ENCODE data around the gene SP140. TPM values are rescaled to one million over a fixed set of nuclear protein-coding genes. Genes with fewer than 3 reads are reported as not detected.

SP140 gene
- total and polyA plus RNA-seq, 2 of the 13 experiments (the other 11 are each of a cell fraction or from before 2014, with no cell fraction given) = 0.57 to 0.80 TPM

- Histone ChIP-seq H3K27ac (ENCODE audit: extremely low read length, insufficient read depth, low read length) (no peak overlapping the region), H3K4me1 (ENCODE audit: insufficient read depth, low read length) (0 out of 2 replicates have a peak, but pooled peaks cover 11% of the 10 kb centered on the region), H4K20me1 (ENCODE audit: insufficient read depth, low read length) (no peaks in the 10 kb centered on the region), H3K79me2 (ENCODE audit: insufficient read depth, low read length) (no peaks in the 10 kb centered on the region), H3K27me3 (ENCODE audit: control insufficient read depth in 1 of 2, insufficient read depth in 2 of 2, low read length in 2 of 2) (peaks cover 0 to 8% of the 10 kb centered on the region in 2 experiments; a peak in 4 of 5 replicates), H3K4me3 (replicated peaks in 1 of 3; ENCODE audit: insufficient read depth in 1 of 3, low read depth in 2 of 3, low read length in 3 of 3) (no peak overlapping the region), H3K9me3 (ENCODE audit: low read length) (peaks cover 10% of the 10 kb centered on the region; the same call in 1 of the 2 replicates), H3K36me3 (replicated peaks in 1 of 2; ENCODE audit: control insufficient read depth in 1 of 2, insufficient read depth in 2 of 2, low read length in 2 of 2) (no peaks in the 10 kb centered on the region), H3K4me2 (ENCODE audit: low read depth, low read length) (no peak overlapping the region), H2AFZ (ENCODE audit: low read length) (no peak overlapping the region), H3K9ac (ENCODE audit: insufficient read depth, low read depth, low read length) (no peak overlapping the region)
- TF ChIP-seq ZNF644 (CRISPR knock-in tag; IDR thresholded peaks at IDR 0.05; ENCODE audit: low read depth) (peak; percentile 85; the same call in 1 of the 2 replicates), HNF4A (CRISPR knock-in tag; IDR thresholded peaks at IDR 0.05) (peak; percentile 43; the same call in 1 of the 2 replicates), PLRG1 (conservative IDR thresholded peaks at IDR 0.05) (no peak), FOXM1 (CRISPR knock-in tag; IDR thresholded peaks at IDR 0.05) (no peak), ZNF275 (CRISPR knock-in tag; IDR thresholded peaks at IDR 0.05; ENCODE audit: borderline replicate concordance) (no peak), ZNF878 (CRISPR knock-in tag; IDR thresholded peaks at IDR 0.05) (no peak), ZFP37 (CRISPR knock-in tag; IDR thresholded peaks at IDR 0.05; ENCODE audit: borderline replicate concordance) (no peak), ZBTB26 (CRISPR knock-in tag; IDR thresholded peaks at IDR 0.05; ENCODE audit: borderline replicate concordance) (no peak), ETV6 (CRISPR knock-in tag; conservative IDR thresholded peaks at IDR 0.05) (no peak), SYNCRIP (IDR thresholded peaks at IDR 0.05; ENCODE audit: insufficient read depth, low read depth, low read length) (no peak), ATF7 (IDR thresholded peaks at IDR 0.05) (peak; percentile 80), ATF7 (CRISPR knock-in tag; IDR thresholded peaks at IDR 0.05) (no peak), ZNF782 (CRISPR knock-in tag; IDR thresholded peaks at IDR 0.05; ENCODE audit: borderline replicate concordance) (no peak), FOSL2 (CRISPR knock-in tag; IDR thresholded peaks at IDR 0.05) (0 out of 2 replicates have a peak, but pooled peaks have one; percentile 10)
- 8% methylated on average over 3 of the region's 3 CpGs for WGBS (ENCODE audit: low lambda C conversion rate)
- no TSS peak for BruUV-seq (replicated peaks)
- intact Hi-C loops (cut with micrococcal nuclease; ENCODE audit: unreplicated experiment) (loop anchor here (10.0 kb wide), 1 partner anchor 188 kb away; the partner anchor contains the start of gene SP100), in situ Hi-C loops (cut with HindIII; ENCODE audit: extremely low pct_ligation_motif_present, low pct_unique_long_range_greater_than_20kb) (no loop called here)
- POLR2A ChIA-PET = no interaction called here
- DNase-seq (ENCODE audit: low spot score) = peak; percentile 17
- CTCF ChIA-PET (ENCODE audit: low intra/inter-chr PET ratio, low total read pairs) = no interaction called here
- no peak for FAIRE-seq
- ATAC-seq = no peak; the same call in 2 of the 3 replicates
Measured at GRCh38 chr2:230227216-230227615, 1.7 kb downstream of the SP140 start.
